ENCODE measurements around the gene TMEM141. TPM values are rescaled to one million over a fixed set of nuclear protein-coding genes. Genes with fewer than 3 reads are reported as not detected.
"Not testable (repeated sequence)": the region's sequence is repeated elsewhere in the genome, so short reads cannot be mapped to it uniquely, and the experiment has no call there.

TMEM141 gene
- total RNA-seq, 1 donor from 2014 or later, result 29.2 TPM

- peaks cover under 1% of the 10 kb centered on the region for H3K4me1 Mint-ChIP-seq (ENCODE audit: unreplicated experiment)
- no peaks in the 10 kb centered on the region for H3K27me3 Mint-ChIP-seq (ENCODE audit: unreplicated experiment)
- peak overlapping the region; percentile 23 for H3K27ac Mint-ChIP-seq (ENCODE audit: unreplicated experiment)
These were observed 41.4 kb downstream of the TMEM141 start for GRCh38 chr9:136832581-136832980.

GRCh38 chr9:136833381-136834048 lies 42.4 kb downstream of the TMEM141 start:
- peaks cover 18% of the 10 kb centered on the region for H3K36me3 Mint-ChIP-seq (ENCODE audit: unreplicated experiment)
- not testable (repeated sequence) for H3K4me1 Mint-ChIP-seq (ENCODE audit: unreplicated experiment); H3K27me3 Mint-ChIP-seq (ENCODE audit: unreplicated experiment); H3K9me3 Mint-ChIP-seq (ENCODE audit: unreplicated experiment); DNase-seq (ENCODE audit: extremely low spot score, unreplicated experiment); H3K4me3 Mint-ChIP-seq (ENCODE audit: unreplicated experiment)
- peak overlapping the region; percentile 35 for H3K27ac Mint-ChIP-seq (ENCODE audit: unreplicated experiment)

More at GRCh38 chr9:136832581-136832980, 41.4 kb downstream of the TMEM141 start:
- no peak overlapping the region for H3K4me3 Mint-ChIP-seq (ENCODE audit: unreplicated experiment)
- DNase-seq (ENCODE audit: extremely low spot score, unreplicated experiment), result no peak
- peaks cover 18% of the 10 kb centered on the region for H3K36me3 Mint-ChIP-seq (ENCODE audit: unreplicated experiment)
- no peaks in the 10 kb centered on the region for H3K9me3 Mint-ChIP-seq (ENCODE audit: unreplicated experiment)
- no peak for TF ChIP-seq CTCF (IDR thresholded peaks at IDR 0.05)

GRCh38 chr9:136835162-136835931 lies 44.2 kb downstream of the TMEM141 start:
- TF ChIP-seq CTCF (IDR thresholded peaks at IDR 0.05), result no peak
- H3K27ac Mint-ChIP-seq (ENCODE audit: unreplicated experiment), result no peak overlapping the region
- no peaks in the 10 kb centered on the region for H3K27me3 Mint-ChIP-seq (ENCODE audit: unreplicated experiment)
- H3K36me3 Mint-ChIP-seq (ENCODE audit: unreplicated experiment), result peaks cover 19% of the 10 kb centered on the region
- no peaks in the 10 kb centered on the region for H3K9me3 Mint-ChIP-seq (ENCODE audit: unreplicated experiment)
- peaks cover 13% of the 10 kb centered on the region for H3K4me1 Mint-ChIP-seq (ENCODE audit: unreplicated experiment)
- no peak for DNase-seq (ENCODE audit: extremely low spot score, unreplicated experiment)
- H3K4me3 Mint-ChIP-seq (ENCODE audit: unreplicated experiment), result no peak overlapping the region

- Mint-ChIP-seq H3K27me3 (ENCODE audit: unreplicated experiment) (no peaks in the 10 kb centered on the region), H3K36me3 (ENCODE audit: unreplicated experiment) (peaks cover 19% of the 10 kb centered on the region), H3K27ac (ENCODE audit: unreplicated experiment) (no peak overlapping the region), H3K9me3 (ENCODE audit: unreplicated experiment) (no peaks in the 10 kb centered on the region), H3K4me3 (ENCODE audit: unreplicated experiment) (no peak overlapping the region), H3K4me1 (ENCODE audit: unreplicated experiment) (peaks cover 21% of the 10 kb centered on the region)
- no peak for TF ChIP-seq CTCF (IDR thresholded peaks at IDR 0.05)
- no peak for DNase-seq (ENCODE audit: extremely low spot score, unreplicated experiment)
These were observed 45.1 kb downstream of the TMEM141 start for GRCh38 chr9:136835932-136836904.

- H3K36me3 Mint-ChIP-seq (ENCODE audit: unreplicated experiment), result peaks cover 15% of the 10 kb centered on the region
- no peaks in the 10 kb centered on the region for H3K9me3 Mint-ChIP-seq (ENCODE audit: unreplicated experiment)
- no peak overlapping the region for H3K27ac Mint-ChIP-seq (ENCODE audit: unreplicated experiment)
- no peak for DNase-seq (ENCODE audit: extremely low spot score, unreplicated experiment)
- no peak overlapping the region for H3K4me3 Mint-ChIP-seq (ENCODE audit: unreplicated experiment)
- TF ChIP-seq CTCF (IDR thresholded peaks at IDR 0.05), result no peak
- peaks cover 31% of the 10 kb centered on the region for H3K4me1 Mint-ChIP-seq (ENCODE audit: unreplicated experiment)
- no peaks in the 10 kb centered on the region for H3K27me3 Mint-ChIP-seq (ENCODE audit: unreplicated experiment)
These were observed 46.2 kb downstream of the TMEM141 start for GRCh38 chr9:136837146-136837855.

GRCh38 chr9:136837856-136838277 lies 46.7 kb downstream of the TMEM141 start:
- DNase-seq (ENCODE audit: extremely low spot score, unreplicated experiment); H3K27ac Mint-ChIP-seq (ENCODE audit: unreplicated experiment); H3K9me3 Mint-ChIP-seq (ENCODE audit: unreplicated experiment); H3K4me3 Mint-ChIP-seq (ENCODE audit: unreplicated experiment); H3K27me3 Mint-ChIP-seq (ENCODE audit: unreplicated experiment): not testable (repeated sequence)
- H3K36me3 Mint-ChIP-seq (ENCODE audit: unreplicated experiment), result peaks cover 12% of the 10 kb centered on the region
- peaks cover 32% of the 10 kb centered on the region for H3K4me1 Mint-ChIP-seq (ENCODE audit: unreplicated experiment)

Data from osteocyte (in vitro differentiated cells).